Effector CD4-positive, alpha-beta T cell (primary cell): ENCODE measurements around the gene PLOD3.
A peak's percentile ranks its signal among the peaks of the same experiment; 100 is the strongest.
"Not testable (repeated sequence)": the region's sequence is repeated elsewhere in the genome, so short reads cannot be mapped to it uniquely, and the experiment has no call there.

Source experiments
- DNase-seq: peaks from one replicate; pipeline ENCODE4 v3.0.0-alpha.2; 2020
- total RNA-seq: gene quantifications from one replicate; lab custom pipeline; 2026; lab: John Stamatoyannopoulos, UW

Gene PLOD3
- total RNA-seq: 20.5 reads per million, percentile 47 among the genes with 10 or more reads in this experiment

DNA sequence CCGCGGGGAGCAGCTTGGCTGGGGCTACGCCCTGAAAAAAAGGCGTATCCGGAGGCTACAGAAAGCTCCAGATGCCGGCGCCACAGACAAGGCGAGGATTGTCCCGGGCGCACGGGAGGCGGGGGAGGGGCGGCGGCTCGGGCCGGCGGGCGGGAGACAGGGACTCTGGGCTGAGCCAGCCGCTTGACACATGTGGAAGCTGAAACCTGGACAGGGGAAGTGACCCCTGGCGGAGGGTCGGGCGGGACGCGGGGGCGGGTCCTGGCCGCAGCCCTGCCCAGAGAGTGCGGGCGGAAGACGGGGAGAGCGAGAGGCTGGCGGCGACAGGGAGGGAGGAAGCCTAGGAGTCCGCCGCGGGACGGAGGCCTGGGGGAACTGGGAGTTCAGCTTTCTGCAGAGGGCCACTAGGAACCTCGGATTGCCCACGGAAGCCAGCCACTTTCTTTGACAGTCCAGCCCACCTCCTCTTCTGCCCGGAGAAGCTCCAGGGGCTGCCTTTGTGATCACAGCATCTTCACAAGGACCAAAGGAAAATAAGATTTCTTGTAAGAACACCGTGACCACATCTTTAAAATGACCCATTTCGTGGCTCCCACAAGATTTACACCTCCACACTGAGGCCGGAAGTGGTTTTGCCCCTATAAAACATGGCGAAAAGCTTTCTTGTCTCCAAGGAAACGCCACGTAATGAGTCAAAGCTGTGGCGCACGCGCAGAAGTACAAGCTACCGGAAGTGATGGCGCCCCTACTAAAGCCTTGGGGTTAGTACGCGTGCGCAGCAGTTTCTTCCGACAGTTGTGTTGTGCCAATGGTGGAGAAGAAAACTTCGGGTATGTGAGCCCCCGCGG, at the start of gene PLOD3, which contains the start of gene ZNHIT1:
Gene PLOD3, minus strand, starts transcription at position 194 of the 848 bp plus-strand sequence. CDS start 307 bp downstream, outside the sequence.
Gene ZNHIT1, plus strand, starts transcription at position 778 of the 848 bp plus-strand sequence. Its CDS starts 31 bp downstream, at position 809.
- DNase-seq: peak; percentile 95

DNA sequence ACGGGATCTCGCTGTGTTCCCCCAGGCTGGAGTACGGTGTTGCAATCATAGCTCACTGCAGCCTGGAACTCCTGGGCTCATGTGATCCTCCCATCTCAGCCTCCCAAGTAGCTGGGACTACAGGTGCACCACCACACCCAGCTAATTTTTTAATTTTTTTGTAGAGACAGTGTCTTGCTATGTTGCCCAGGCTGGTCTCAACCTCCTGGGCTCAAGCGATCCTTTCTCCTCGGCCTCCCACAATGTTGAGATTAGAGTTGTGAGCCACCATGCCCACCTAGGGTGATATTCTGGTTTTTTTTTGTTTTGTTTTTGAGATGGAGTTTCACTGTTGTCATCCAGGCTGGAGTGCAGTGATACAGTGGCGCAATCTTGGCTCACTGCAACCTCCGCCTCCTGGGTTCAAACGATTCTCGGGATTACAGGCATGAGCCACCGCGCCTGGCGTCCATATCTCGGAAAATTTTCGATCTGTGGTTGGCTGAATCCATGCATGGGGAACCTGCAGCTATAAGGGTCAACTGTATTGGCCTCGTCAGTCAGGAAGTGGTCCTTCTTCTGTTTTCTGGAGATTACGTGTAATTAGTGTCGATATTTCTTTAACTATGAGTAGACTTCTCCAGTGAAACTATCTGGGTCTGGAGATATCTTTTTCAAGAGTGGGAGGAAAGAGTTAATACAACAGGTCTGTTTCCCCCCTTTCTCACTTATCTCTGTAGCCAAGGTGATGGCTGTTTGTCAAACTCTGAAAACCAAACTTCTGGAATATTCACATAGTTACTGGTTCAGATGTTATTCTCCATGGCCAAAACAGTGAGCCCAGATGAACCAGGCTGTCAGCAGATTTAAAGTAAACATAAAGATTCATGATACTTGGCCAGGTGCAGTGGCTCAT, 48.5 kb upstream of the PLOD3 start:
- DNase-seq: no peak

GRCh38 chr7:101264102-101264706, 46.8 kb upstream of the PLOD3 start:
- not testable (repeated sequence) for DNase-seq

DNA sequence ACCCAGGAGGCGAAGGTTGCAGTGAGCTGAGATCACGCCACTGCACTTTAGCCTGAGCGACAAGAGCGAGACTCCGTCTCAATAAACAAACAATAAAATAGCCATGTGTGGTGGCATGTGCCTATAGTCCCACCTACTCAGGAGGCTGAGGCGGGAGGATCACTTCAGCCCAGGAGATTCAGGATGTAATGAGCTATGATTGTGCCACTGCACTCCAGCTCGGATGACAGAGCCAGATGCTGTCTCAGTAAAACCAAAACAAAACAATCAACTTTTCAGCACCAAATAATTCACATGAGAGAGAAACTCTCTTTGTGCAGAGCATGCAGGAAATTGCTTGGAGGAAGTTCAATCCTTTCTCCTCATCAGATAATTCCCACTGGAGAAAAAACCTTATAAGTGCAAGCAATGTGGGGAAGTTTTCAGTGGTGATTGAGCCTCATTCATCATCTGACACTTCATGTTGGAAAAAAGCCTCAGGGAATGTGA, 40.9 kb upstream of the PLOD3 start:
- DNase-seq: no peak

- DNase-seq: no peak
Observed at GRCh38 chr7:101255796-101256195, 38.4 kb upstream of the PLOD3 start.

DNA sequence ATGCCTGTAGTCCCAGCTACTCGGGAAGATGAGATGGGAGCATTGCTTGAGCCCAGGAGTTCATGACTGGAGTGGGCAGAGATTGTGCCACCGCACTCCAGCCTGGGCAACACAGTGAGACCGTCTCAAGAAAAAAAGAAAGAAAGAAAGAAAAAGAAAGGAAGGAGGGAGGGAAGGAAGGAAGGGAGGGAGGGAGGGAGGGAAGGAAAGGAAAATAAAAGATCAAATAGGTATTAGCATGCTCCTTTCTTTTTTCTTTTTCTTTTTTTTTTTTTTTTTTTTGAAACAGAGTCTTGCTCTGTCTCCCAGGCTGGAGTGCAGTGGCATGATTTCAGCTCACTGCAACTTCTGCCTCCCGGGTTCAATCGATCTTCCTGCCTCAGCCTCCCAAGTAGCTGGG, 35.8 kb upstream of the PLOD3 start:
- DNase-seq: not testable (repeated sequence)

GRCh38 chr7:101251871-101252659, 34.7 kb upstream of the PLOD3 start:
- DNase-seq: peak; percentile 100

DNA sequence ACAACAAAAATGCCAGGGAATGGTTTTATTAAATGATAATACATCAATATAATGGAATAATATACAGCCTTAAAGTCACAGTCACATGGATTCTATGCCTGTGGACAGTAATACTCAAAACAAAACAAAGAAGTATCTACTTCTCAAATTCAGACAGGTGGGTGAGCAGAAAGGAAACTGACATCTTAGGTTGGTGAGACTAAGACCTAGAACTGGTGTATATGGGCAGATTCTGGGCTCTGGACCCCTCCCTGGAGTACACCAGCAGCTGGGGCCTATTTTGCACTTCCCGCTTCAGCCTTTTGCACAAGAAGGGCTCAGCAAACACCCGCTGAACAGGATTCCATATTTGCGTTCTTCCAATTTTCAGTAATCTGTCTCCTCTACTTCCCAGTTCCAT, 32.9 kb upstream of the PLOD3 start:
- no peak for DNase-seq

DNA sequence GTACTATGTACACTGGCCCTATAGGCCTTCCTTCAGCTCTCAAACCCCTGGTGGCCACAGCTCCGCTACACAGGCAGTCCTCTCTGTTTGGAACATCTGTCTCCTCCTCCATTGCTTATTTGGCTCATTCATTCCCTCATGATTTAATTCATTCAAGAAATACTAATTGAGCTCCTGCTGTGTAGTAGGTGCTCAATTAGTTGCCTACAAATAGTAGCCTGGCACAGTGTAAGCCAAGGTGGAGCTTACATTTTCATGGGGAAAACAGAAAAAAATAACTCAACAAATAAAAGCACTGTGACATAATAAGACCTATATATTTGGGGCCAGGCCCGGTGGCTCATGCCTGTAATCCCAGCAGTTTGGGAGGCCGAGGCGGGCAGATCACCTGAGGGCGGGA, 30.9 kb upstream of the PLOD3 start:
- no peak for DNase-seq

GRCh38 chr7:101245147-101245668, 27.8 kb upstream of the PLOD3 start:
- no peak for DNase-seq

DNA sequence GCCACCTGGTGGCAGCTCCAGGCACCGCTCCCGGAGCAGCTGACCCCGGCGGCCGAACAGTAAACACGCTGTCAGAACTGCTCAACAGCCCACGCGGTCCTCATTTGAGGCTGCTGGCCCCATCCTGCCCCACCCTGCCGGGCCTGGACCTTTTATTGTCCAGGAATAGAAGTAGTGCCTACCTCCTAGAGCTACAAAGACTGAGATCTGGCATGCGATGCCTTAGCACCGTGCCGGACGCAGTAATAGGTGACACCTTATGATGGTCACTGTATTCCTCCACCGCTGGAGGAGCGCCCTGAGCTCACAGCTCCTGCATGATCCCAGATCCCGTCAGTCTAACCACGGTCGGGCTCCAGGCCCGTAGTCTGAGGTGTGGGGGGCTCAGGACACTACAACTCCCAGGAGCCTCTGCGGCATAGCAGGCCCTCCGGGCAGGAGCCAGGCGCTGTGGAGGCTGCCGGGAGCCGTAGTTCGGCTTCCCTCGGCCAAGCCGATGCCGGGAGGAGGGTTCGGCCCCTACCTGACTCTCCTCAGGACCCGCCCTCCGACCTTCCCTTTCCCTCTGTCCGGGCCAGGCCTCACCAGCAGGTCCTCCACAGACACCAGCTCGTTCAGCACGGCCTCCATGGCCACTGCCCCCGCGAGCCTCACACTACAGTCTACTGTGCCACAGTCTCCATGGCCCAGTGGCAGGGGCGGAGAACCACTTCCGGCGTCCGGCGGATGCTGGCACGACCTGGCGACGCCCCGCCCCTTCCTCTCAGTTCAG, 27.2 kb upstream of the PLOD3 start, which contains the start of gene FIS1:
Gene FIS1, minus strand, starts transcription at position 707 of the 772 bp plus-strand sequence. Its CDS starts 77 bp downstream, at position 630.
- DNase-seq: peak; percentile 89

- no peak for DNase-seq
Observed at GRCh38 chr7:101243646-101244374, 26.4 kb upstream of the PLOD3 start.

DNA sequence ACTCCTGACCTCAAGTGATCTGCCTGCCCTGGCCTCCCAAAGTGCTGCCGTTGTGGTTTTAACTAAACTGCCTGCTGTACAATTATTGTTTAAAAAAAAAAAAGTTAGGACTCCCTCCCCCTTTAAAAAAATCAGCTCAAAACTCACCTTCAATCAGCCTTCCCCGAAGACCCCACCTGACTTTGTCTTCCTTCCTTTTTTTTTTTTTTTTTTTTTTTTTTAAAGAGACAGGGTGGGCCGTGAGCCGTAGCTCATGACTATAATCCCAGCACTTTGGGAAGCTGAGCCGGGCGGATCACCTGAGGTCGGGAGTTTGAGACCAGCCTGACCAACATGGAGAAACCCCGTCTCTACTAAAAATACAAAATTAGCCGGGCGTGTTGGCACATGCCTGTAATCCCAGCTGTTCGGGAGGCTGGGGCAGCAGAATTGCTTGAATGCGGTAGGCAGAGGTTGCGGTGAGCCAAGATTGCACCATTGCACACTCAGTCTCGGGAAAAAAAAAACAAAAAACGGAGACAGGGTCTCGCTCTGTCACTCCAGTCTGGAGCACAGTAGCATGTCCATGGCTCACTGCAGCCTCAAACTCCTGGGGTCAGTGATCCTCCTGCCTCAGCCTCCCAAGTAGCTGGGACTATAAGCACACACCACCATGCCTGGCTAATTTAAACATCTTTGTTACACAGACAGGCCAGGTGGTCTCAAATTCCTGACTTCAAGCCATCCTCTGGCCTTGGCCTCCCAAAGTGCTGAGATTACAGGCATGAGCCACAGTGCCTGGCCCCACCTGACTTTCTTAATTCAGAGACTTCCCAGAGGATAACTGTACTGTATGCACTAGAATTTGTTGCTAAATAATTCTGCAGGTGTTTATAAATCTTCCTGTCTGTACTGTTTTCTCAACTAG, 24.3 kb upstream of the PLOD3 start:
- DNase-seq: no peak

GRCh38 chr7:101241015-101241363, 23.6 kb upstream of the PLOD3 start:
- no peak for DNase-seq

- no peak for DNase-seq
Observed at GRCh38 chr7:101240226-101241014, 23.0 kb upstream of the PLOD3 start.

GRCh38 chr7:101239951-101240220, 22.5 kb upstream of the PLOD3 start:
- DNase-seq: no peak

- no peak for DNase-seq
Observed at GRCh38 chr7:101239191-101239950, 22.0 kb upstream of the PLOD3 start.
